Astrocyte of the cerebellum (primary cell): ENCODE data around the gene KCNB1.

Experiments used
- DNase-seq: peaks from one replicate; pipeline ENCODE4 v3.0.0-alpha.2; 2011; ENCODE audit warnings: low read depth
- H3K4me3 ChIP-seq: 2 replicates; pipeline ENCODE4 v1.5.1; 2011; ENCODE audit warnings: mild to moderate bottlenecking, low read depth, low read length, moderate library complexity
- in situ Hi-C: cut with HindIII; loops from 2 replicates; pipeline ENCODE4 v1.10.0; 2017; ENCODE audit warnings: low sequenced_read_pairs
- TF ChIP-seq, protein P1 (sequence below): IDR thresholded peaks from 2 replicates; pipeline ENCODE4 v1.5.1; 2012; ENCODE audit warnings: low read length, low read depth, moderate library complexity, mild to moderate bottlenecking; ENCODE audit errors: missing control alignments

Gene KCNB1

DNA sequence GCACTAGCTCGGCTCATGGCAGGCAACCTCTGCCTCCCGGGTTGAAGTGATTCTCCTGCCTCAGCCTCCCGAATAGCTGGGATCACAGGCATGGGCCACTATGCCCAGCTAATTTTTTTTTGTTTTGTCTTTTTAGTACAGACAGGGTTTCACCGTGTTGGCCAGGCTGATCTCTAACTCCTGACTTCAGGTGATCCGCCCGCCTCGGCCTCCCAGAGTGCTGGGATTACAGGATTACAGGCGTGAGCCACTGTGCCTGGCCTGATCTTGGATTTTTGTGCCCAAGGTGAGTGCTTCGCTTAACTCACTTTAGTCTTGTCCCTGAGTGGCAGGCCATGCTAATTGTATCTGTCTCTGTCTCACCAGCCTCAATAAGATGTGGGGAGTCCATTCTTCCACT, 78.6 kb downstream of the KCNB1 start:
- in situ Hi-C loops, result no loop called here
- TF ChIP-seq, protein P1, sequence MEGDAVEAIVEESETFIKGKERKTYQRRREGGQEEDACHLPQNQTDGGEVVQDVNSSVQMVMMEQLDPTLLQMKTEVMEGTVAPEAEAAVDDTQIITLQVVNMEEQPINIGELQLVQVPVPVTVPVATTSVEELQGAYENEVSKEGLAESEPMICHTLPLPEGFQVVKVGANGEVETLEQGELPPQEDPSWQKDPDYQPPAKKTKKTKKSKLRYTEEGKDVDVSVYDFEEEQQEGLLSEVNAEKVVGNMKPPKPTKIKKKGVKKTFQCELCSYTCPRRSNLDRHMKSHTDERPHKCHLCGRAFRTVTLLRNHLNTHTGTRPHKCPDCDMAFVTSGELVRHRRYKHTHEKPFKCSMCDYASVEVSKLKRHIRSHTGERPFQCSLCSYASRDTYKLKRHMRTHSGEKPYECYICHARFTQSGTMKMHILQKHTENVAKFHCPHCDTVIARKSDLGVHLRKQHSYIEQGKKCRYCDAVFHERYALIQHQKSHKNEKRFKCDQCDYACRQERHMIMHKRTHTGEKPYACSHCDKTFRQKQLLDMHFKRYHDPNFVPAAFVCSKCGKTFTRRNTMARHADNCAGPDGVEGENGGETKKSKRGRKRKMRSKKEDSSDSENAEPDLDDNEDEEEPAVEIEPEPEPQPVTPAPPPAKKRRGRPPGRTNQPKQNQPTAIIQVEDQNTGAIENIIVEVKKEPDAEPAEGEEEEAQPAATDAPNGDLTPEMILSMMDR, result no peak
- H3K4me3 ChIP-seq, result no peak overlapping the region
- DNase-seq, result no peak

DNA sequence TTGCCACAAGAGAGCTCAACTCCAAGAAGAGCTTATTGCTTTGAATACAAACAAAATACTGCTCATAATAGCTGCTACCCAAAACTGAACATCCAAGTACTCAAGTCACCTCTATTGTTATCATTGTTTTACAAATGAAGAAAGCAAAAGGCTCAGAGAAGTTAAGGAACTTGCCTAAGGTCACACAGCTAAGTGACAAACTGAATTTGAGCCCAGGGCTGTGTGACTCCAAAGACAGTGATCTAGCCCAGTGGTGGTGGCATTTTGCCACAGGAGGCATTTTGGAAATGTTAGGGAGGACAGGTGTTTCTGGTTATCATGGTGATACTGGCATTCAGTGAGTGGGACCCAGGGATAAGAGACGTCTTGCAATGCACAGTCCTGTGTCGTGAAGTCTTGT, 79.5 kb downstream of the KCNB1 start:
- TF ChIP-seq, protein P1, result no peak

DNA sequence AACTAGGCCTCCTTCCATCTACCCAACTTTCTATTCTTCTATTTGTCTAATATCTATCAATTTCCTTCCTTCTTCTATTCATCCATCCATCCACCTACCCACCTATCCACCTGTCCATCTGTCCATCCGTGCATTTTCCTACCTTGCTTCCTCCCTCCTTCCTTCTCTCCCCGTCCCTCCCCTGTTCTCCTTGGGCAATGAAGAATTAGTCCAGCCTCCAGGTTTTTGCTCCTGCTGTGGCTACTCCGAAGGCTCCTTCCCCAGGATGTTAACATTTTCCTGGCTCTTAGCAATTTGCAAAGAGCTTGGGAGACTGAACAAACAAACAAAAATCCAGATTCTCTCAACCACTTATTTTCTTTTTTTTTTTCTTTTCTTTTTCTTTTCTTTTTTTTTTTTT, 81.6 kb downstream of the KCNB1 start:
- TF ChIP-seq, protein P1, result no peak
- peak; percentile 60 for DNase-seq
- H3K4me3 ChIP-seq, result no peak overlapping the region
- in situ Hi-C loops, result no loop called here

More for the DNA sequence above, 79.5 kb downstream of the KCNB1 start:
- DNase-seq, result no peak
- in situ Hi-C loops, result no loop called here
- H3K4me3 ChIP-seq, result no peak overlapping the region

DNA sequence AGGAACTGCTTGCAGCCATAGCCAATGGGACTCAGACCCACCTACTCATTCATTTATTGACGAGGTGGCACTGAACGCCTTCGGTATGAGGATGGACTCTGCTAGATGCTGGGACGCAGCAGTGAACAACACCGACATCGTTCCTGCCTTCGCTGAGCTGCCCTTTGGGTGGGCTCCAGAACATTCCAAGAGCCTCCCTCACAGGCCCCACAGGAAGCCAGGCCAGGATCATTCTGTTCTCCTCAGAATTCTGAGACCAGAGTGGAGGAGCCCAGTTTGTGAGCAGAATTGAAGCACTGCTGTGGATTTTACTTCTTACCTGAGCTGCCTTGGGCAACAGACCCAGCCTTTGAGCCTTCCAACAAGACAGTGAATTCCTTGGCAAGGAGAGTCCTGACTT, 82.1 kb downstream of the KCNB1 start:
- in situ Hi-C loops, result no loop called here
- H3K4me3 ChIP-seq, result no peak overlapping the region
- DNase-seq, result peak; percentile 37
- TF ChIP-seq, protein P1, result no peak

DNA sequence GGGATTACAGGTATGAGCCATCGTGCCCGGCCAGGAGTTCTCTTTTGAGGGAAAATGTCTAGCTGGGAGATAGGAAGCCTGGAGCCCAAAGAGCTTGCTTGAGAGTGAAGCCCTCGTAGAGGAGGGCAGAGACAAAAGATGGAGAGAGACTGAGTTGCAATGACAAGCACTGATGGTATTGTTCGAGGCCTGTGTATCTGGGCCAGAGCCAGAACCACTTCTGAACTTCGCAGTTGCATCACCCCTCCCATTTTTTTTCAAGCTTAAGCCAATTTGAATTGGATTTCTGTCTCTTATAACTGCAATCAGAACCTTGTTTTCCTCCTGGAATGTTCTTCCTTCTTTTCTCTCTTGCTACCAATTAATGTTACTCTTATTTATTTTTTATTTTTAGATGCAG, 83.1 kb downstream of the KCNB1 start:
- no peak for DNase-seq

DNA sequence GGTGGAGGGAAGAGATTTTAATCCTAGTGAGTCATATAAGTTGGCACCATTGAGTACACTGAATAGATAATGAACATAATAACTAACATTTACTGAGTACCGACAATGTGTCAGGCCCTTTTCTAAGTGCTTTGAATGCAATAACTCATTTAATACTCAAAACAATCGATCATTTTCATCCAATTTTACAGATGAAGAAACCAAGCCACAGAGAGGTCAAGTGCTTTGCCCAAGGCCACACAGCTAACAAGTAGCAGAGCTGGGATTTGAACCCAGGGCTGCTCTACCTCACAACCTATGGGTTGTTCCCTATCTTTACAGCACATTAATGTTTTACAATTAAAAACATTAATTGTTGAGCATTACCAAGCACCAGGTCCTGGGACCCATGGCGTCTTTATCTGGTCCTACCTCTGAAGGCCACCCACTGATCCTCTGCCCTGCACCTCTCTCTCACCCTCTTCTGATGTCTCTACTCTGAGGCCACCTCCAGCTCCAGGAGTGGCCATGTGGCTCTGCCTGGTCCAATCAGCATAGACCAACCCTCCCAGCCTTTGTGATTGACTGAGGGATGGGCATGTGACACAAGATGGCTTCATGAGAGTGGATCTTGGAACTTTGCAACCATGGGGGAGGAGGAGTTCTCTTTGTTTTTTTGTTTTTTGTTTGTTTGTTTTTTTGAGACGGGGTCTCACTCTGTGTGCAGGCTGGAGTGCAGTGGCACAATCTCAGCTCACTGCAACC, 83.9 kb downstream of the KCNB1 start:
- TF ChIP-seq, protein P1, result no peak
- no peak for DNase-seq
- in situ Hi-C loops, result no loop called here
- no peak overlapping the region for H3K4me3 ChIP-seq

More for the DNA sequence above, 83.1 kb downstream of the KCNB1 start:
- H3K4me3 ChIP-seq, result no peak overlapping the region
- TF ChIP-seq, protein P1, result no peak
- in situ Hi-C loops, result no loop called here
